Middle frontal gyrus (tissue), 1 donor: ENCODE results near the gene HM13.
"Not testable (repeated sequence)": the region's sequence is repeated elsewhere in the genome, so short reads cannot be mapped to it uniquely, and the experiment has no call there.

ENCODE experiments used
- DNase-seq: peaks from one replicate; pipeline ENCODE4 v3.0.0-alpha.2; 2015; ENCODE audit warnings: low spot score; ENCODE audit errors: extremely low spot score

Gene HM13

GRCh38 chr20:31606804-31607639 is 92.8 kb downstream of the HM13 start:
- DNase-seq: no peak

- DNase-seq: no peak
Observed at GRCh38 chr20:31607640-31608250, 93.5 kb downstream of the HM13 start.

GRCh38 chr20:31608251-31608945 is 94.2 kb downstream of the HM13 start:
- DNase-seq: no peak

GRCh38 chr20:31612271-31612640 is 98.0 kb downstream of the HM13 start:
- not testable (repeated sequence) for DNase-seq

- DNase-seq: no peak
Observed at GRCh38 chr20:31615416-31615815, 101.2 kb downstream of the HM13 start.

DNA sequence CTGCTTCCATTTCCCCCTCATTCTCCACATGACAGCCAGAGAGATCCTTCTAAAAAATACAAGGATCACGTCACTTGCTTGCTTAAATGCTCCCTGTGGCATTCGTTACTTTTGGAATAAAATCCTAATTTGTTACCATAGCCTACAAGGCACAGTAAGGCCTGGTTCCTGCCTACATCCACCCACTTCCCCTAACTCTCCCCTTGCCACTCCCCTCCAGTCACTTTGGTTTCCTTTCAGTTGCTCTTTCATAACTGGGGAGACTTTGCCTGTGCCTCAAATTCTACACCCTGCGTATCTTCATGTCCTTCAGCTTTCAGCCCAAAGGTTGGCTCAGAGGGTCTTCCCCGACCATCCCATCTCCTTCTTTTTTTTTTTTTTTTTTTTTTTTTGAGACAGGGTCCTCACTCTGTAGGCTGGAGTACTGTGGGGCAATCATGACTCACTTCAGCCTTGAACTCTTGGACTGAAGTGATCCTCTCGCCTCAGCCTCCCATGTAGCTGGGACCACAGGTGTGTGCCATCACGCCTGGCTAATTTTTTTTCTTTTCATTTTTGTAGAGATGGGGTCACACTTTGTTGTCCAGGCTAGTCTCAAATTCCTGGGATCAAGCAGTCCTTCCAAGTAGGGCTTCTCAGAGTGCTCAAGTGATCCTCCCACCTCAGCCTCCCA is 103.3 kb downstream of the HM13 start:
- no peak for DNase-seq
